HG02943 (cell line): ENCODE data around the gene TBC1D22A.
"Not testable (repeated sequence)": the region's sequence is repeated elsewhere in the genome, so short reads cannot be mapped to it uniquely, and the experiment has no call there.

Source experiments
- ATAC-seq: cut with Tn5 transposase; IDR thresholded peaks from one replicate; pipeline ENCODE4 v1.9.1; 2021; ENCODE audit warnings: mild to moderate bottlenecking, low read depth, moderate library complexity; ENCODE audit not compliant: unreplicated experiment

TBC1D22A gene

GRCh38 chr22:46809153-46809885 is 46.9 kb downstream of the TBC1D22A start:
- no peak for ATAC-seq

GRCh38 chr22:46810856-46811786 is 48.7 kb downstream of the TBC1D22A start:
- ATAC-seq = no peak

GRCh38 chr22:46812034-46812605 is 49.7 kb downstream of the TBC1D22A start:
- ATAC-seq = no peak

- ATAC-seq = no peak
Measured at GRCh38 chr22:46812788-46813187, 50.3 kb downstream of the TBC1D22A start.

- no peak for ATAC-seq
Measured at GRCh38 chr22:46813816-46814597, 51.6 kb downstream of the TBC1D22A start.

GRCh38 chr22:46815132-46815531 is 52.7 kb downstream of the TBC1D22A start:
- no peak for ATAC-seq

GRCh38 chr22:46815559-46815895 is 53.1 kb downstream of the TBC1D22A start:
- ATAC-seq = no peak

- ATAC-seq = no peak
Measured at GRCh38 chr22:46815896-46816731, 53.7 kb downstream of the TBC1D22A start.

GRCh38 chr22:46817390-46817789 is 54.9 kb downstream of the TBC1D22A start:
- not testable (repeated sequence) for ATAC-seq

- no peak for ATAC-seq
Measured at GRCh38 chr22:46823248-46823647, 60.8 kb downstream of the TBC1D22A start.

- ATAC-seq = no peak
Measured at GRCh38 chr22:46823654-46824053, 61.2 kb downstream of the TBC1D22A start.

- no peak for ATAC-seq
Measured at GRCh38 chr22:46824344-46824909, 62.0 kb downstream of the TBC1D22A start.

- no peak for ATAC-seq
Measured at GRCh38 chr22:46824980-46825544, 62.6 kb downstream of the TBC1D22A start.

- no peak for ATAC-seq
Measured at GRCh38 chr22:46826438-46827135, 64.1 kb downstream of the TBC1D22A start.

- ATAC-seq = no peak
Measured at GRCh38 chr22:46827136-46827780, 64.8 kb downstream of the TBC1D22A start.

GRCh38 chr22:46827781-46828180 is 65.3 kb downstream of the TBC1D22A start:
- ATAC-seq = no peak

- ATAC-seq = no peak
Measured at GRCh38 chr22:46828323-46828900, 66.0 kb downstream of the TBC1D22A start.
